Stimulated activated CD4-positive, alpha-beta T cell treated with anti-CD3 and anti-CD28 coated beads, Interleukin-4, amount 100 ng/mL, for 4 hours (primary cell): ENCODE measurements around the gene PTGER1.
A peak's percentile ranks its signal among the peaks of the same experiment; 100 is the strongest.
"Not testable (repeated sequence)": the region's sequence is repeated elsewhere in the genome, so short reads cannot be mapped to it uniquely, and the experiment has no call there.

Experiments used
- DNase-seq, 2 experiments: peaks; one replicate each; pipeline ENCODE4 v3.0.0-alpha.2; 2020

Gene PTGER1

DNA sequence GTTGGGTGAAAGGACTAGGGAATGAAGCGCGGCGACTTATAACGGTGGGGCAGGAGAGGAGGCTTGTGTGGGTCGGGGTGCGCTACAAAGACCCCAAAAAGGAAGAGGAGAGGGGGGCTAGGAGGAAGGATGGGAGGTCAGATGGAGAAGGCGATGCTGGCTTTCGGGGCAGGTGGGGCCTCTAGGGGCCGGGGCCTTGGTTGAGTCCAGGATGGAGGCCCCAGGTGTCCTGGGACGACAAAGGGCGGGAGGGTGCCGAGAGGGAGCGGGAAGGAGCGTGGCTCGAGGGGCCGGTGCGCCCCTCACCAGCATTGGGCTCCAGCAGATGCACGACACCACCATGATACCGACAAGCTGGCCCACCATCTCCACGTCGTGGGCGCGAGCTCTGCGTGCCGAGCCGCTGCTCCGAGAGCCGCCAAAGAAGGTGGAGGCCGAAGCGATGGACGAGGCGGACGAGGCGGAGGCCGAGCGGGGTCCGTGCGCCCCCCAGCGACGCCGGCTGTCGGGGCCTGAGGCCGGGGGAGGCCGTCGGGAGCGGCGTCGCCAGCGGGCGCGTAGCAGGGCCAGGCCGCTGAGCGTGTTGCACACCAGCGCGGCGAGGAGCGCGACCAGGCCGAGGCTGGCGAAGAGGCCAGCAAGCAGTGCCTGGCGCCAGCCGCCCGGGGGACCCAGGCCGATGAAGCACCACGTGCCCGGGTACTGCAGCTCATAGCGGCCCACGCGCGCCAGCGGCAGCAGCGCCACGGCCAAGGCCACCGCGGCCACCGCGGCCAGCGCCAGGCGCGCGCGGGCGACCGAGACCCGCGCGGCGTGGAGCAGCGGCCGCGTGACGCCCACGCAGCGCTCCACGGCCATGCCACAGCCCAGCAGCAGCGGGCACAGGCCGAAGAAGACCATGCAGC is 1.8 kb downstream of the PTGER1 start:
- no peak for DNase-seq

DNA sequence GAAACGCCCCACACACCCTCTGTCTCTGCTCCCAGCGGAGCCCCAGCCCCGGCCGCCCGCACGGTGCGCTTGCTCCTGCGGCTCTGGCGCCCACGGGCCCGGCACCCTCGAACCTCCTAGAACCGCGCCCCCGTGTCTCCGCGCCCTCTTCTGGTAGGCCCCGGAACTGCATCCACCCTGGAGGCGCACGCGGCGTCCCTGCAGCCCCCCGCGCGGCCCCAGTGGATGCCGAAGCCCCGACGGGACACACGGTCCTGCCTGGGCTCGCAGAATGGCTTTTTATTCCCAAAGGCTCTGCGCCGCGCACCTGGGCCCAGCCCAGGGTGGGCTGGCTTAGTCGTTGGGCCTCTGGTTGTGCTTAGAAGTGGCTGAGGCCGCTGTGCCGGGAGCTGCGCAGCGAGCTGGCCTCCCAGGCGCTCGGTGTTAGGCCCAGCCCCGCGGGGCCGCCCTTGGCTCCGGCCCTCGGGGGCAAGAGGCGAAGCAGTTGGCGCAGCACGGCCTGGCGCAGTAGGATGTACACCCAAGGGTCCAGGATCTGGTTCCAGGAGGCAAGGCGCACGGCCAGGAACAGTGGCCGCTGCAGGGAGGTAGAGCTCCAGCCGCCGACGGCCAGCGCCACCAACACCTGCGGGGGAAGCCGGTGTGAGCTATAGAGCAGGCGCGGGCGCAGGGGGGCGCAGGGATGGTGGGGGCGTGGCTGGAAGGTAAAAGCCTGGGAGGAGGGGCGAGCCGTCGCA is 2.8 kb downstream of the PTGER1 start:
- peak; percentile 81 to 90 for DNase-seq

DNA sequence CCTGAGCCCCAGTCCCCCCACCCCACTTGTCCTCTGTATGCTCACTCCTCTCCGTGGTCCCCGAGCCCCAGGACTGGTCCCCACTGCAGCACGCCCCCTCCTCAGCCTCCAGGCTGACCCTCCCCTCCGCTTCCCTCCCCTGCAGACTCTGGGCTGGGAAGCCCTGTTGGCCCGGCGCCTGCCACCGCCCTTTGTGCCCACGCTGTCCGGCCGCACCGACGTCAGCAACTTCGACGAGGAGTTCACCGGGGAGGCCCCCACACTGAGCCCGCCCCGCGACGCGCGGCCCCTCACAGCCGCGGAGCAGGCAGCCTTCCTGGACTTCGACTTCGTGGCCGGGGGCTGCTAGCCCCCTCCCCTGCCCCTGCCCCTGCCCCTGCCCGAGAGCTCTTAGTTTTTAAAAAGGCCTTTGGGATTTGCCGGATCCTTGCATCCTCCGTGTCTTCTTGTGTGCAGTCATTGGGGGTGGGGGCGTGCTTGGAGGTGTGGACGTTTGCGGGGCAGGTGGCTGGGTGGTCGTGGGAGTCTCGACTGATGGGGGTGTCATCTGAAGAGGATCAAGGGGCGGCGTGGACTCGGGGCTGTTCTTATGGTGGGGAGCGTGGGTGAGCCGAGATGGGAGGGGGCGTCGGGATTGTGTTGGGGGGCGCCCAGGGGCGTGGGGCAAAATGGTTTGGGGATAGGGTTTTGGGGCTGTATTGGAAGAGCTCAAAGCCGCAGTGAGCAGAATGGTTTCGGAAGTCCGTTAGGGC is 3.5 kb downstream of the PTGER1 start:
- no peak for DNase-seq

DNA sequence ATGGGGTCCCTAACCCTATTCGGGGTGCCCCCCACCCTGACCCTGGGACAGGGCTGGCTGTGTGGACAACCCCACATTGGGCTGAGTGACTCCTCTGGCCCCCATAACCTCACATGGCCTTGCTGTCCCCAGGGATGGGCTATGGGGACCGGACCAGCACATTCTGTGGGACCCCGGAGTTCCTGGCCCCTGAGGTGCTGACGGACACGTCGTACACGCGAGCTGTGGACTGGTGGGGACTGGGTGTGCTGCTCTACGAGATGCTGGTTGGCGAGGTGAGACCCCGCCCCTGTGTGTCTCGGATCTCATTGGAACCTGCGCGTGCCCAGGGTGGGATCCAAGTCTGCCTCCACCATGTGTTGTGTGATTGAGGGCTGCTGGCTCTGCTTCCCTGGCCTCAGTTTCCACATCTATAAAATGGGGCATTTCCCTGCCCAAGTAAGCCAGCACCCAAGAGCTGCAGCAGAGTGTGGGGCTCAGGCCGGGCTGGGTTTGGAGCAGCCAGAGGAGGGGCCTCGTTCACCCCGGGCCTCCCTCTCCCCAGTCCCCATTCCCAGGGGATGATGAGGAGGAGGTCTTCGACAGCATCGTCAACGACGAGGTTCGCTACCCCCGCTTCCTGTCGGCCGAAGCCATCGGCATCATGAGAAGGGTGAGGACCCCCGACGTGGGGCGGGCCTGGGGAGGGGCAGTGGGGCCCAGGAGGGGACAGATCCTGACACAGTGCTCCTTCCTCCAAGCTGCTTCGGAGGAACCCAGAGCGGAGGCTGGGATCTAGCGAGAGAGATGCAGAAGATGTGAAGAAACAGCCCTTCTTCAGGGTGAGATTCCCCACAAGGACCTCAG is 4.9 kb downstream of the PTGER1 start:
- no peak for DNase-seq

DNA sequence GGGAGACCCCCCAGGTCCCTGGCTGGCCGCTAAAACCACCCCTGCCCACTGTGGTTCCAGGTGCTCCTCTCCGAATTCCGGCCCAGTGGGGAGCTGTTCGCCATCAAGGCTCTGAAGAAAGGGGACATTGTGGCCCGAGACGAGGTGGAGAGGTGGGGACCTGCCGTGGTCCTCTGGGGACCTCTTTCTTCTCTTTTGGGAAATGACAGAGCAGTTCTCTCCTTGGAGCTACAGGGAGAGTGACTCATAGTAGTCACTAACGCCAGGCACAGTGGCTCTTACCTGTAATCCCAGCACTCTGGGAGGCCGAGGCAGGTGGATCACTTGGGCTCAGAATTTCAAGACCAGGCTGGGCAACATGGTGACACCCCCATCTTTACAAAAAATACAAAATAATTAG is 7.3 kb downstream of the PTGER1 start:
- no peak for DNase-seq

DNA sequence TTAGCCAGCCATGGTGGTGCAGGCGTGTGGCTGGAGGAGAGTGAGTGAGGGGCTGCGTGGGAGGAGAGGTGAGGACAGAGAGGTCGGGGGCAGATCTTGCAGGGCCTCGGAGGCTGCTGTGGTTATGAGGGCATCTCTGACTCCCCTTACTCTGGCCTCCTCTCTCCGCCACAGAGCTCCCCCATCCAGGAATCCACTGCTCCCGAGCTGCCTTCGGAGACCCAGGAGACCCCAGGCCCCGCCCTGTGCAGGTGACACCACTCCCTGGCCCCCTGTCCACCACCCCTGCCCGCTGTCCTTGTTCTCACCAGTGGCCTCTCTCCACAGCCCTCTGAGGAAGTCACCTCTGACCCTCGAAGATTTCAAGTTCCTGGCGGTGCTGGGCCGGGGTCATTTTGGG is 7.8 kb downstream of the PTGER1 start:
- no peak for DNase-seq

DNA sequence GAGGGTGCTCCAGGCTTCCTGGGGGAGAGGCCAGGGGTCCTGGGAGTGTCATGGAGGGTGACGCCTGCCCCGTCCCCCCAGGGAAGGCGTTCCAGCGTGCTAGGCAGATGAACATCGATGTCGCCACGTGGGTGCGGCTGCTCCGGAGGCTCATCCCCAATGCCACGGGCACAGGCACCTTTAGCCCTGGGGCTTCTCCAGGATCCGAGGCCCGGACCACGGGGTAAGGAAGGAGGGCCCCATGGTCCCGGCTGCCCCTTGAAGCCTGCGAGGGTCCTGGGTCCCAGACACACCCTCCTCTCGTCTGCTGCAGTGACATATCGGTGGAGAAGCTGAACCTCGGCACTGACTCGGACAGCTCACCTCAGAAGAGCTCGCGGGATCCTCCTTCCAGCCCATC is 11.4 kb downstream of the PTGER1 start:
- no peak for DNase-seq

DNA sequence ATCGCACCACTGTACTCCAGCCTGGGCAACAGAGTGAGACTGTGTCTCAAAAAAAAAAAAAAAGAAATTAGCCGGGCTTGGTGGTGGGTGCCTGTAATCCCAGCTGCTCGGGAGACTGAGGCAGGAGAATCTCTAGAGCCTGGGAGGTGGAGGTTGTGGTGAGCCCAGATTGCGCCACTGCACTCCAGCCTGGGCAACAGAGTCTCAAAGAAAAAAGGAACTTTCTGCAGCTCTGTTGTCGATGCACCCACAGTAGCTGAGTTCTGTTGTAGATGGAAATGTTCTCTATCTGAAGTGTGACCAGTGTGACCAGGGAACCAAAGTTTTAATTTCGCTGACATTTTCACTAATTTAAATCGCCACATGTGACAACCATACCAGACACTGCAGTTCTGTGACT is 12.8 kb downstream of the PTGER1 start:
- DNase-seq: not testable (repeated sequence)

DNA sequence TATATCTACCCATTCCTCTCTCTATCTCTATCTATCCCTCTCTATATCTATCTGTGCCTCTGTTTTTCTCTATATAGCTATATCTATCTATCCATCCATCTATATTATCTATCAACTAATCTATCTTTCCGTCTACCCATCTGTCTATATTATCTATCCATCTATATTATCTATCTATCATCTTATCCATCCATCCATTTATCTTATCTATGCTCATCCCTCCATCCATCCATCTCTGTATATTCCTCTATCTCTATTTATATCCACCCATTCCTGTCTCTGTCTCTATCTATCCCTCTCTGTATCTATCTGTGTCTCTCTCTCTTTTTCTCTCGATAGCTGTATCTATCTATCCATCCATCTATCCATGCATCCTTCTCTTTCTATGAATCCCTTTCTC is 14.2 kb downstream of the PTGER1 start:
- DNase-seq: no peak

DNA sequence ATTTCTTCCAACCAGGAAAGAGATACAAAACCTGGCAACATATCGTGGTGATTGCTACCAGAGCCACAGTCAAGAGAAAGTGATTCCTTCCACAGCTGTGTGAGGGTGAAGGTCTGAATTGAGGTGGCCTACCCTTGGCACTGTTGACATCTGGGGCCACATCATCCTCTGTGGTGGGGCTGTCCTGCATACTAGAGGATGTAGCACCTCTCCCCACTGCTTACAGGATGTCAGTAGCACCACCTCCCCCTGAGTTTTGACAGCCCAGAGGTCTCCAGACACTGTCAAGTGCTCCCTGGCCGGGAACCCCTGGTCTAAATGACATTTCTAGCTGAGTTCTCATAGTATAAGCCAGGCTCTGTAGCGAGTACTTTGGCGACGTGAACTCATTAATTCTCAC is 15.5 kb downstream of the PTGER1 start:
- DNase-seq: no peak

DNA sequence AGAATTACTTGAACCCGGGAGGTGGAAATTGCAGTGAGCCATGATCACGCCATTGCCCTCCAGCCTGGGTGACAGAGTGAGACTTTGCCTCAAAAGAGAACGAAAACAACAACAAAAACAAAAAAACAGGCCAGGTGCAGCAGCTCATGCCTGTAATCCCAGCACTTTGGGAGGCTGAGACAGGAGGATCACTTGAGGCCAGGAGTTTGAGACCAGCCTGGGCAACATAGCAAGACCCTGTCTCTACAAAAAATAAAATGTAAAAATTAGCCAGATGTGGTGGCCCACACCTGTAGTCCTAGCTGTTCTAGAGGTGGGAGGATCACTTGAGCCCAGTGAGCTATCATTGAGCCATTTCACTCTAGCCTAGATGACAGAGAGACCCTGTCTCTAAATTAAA is 22.9 kb downstream of the PTGER1 start:
- DNase-seq: not testable (repeated sequence)

DNA sequence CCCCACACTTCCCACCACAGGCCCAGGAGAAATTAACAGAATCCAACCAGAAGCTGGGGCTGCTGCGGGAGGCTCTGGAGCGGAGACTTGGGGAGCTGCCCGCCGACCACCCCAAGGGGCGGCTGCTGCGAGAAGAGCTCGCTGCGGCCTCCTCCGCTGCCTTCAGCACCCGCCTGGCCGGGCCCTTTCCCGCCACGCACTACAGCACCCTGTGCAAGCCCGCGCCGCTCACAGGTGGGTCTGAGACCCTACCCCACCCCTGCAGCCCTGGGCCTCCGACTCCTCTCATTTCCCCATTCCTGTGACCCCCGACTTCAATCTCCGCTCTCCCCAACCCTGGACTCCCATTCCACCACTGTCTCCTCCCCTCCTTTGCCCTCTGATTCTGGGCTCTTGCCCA is 24.3 kb downstream of the PTGER1 start:
- DNase-seq: no peak

DNA sequence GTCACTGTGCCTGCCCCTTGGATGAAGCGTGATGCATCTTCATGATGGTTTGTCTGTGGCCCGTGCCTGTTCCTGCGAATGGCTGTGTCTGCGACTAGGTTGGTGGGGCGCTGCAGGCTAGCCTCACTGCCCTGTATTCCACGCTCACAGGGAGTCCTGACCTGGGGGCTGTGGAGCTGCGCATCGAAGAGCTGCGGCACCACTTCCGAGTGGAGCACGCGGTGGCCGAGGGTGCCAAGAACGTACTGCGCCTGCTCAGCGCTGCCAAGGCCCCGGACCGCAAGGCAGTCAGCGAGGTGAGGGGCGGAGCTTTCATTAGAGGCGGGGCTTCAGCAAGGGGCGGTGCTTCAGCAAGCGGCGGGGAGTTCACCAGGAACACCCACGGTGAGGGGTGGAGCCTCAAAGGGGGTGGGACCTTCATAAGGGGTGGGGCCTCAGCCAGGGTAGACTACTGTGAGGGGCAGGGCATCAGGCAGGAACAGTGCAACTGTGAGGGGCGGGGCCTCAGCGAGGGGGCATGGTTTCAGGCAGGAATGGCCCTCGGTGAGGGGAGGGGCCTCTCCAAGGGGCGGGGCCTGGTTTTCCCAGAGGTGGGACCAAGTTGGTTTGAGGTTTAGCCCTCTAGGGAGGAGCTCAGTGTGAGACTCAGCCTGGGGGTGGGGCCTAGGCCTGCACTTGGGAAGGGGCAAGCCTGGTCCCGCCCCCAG is 24.8 kb downstream of the PTGER1 start:
- DNase-seq: peak; percentile 42 to 56

DNA sequence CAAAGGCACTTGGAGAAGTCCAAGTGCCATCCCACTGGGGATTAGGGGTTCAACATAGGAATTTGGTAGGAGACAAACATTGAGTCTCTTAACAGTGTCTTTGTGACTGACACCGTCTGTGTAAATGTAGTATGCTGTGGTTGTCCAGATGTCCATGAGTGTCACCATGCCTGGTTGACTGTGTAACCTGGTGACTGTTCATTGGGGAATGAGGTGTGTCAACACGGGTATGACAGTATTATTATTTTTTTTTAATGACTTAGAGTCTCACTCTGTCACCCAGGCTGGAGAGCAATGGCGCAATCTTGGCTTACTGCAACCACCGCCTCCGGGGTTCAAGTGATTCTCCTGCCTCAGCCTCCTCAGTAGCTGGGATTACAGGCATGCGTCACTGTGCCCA is 25.8 kb downstream of the PTGER1 start:
- DNase-seq: no peak

DNA sequence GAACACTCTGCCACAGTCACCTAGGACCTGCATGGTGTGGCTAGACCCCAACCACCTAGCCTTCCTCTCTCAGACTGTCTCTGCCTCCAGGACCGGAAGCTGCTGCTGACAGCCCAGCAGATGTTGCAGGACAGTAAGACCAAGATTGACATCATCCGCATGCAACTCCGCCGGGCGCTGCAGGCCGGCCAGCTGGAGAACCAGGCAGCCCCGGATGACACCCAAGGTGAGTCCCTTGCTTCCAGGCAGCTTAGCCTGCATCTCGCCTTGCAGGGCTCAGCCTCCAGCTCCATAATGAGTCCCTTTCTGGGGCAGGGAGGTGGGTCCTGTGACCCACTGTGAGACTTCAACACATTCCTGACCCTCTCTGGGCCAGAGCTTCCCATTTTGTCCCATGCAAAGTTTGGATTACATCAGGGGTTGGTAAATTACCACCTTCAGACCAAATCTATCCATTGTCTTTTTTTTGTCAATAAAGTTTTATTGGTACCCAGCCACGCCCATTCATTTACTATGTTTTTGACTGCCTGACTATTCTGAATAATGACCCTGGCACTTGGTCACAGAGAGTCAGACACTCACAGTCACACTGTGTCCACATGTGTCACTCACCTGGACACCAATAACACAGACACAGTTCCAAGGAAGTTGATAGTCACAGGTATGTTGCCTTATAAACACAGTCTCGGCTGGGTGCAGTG is 28.7 kb downstream of the PTGER1 start:
- DNase-seq: no peak

DNA sequence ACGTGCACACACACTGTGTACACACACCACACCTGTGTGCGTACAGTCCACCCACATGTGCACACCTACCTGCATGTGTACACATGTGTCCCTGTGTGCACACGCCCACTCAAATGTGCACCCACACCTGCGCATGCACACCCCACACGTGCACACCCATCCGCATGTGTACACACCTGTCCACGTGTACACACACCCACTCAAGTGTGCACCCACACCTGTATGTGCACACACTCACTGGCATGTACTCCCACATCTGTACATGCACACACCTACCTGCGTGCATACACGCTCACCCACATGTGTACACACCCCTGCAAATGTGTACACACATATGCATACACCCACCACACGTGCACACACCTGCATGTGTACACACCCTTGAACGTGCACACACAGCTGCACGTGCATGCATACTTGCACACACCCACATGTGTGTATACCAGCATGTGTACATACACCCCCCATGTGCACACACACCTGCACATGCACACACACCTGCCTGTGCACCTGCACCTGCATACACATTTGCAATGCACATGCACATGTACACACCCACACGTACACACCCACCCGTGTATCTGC is 31.4 kb downstream of the PTGER1 start:
- no peak for DNase-seq

DNA sequence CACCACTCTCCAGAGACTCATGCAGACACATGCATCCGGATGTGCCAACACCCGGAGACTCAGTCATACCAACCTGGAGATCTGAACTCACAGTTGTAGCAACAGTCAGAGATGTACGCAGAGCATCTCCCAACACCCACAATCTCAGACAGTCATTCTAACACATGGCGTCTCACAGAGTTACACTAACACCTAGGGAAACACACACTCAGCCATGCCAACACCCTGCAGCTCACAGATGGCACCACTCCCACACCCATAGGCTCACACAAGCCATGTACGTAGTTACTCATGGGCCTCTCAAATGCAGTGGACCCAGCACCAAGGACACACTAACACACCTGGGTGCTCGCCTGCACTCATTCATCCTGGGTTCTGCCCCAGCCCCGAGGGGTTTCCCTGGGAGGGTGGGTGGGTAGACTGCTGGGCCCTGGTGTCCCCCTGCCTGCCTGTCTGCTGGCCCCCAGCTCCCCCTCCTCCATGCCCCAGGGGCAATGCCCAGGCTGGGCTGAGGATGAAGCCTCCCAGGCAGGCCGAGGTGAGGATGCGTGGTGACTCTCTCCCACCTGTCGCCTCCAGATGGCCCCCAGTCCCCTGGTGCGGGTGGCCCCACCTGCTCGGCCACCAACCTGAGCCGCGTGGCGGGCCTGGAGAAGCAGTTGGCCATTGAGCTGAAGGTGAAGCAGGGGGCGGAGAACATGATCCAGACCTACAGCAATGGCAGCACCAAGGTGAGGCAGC is 32.1 kb downstream of the PTGER1 start:
- DNase-seq: no peak

DNA sequence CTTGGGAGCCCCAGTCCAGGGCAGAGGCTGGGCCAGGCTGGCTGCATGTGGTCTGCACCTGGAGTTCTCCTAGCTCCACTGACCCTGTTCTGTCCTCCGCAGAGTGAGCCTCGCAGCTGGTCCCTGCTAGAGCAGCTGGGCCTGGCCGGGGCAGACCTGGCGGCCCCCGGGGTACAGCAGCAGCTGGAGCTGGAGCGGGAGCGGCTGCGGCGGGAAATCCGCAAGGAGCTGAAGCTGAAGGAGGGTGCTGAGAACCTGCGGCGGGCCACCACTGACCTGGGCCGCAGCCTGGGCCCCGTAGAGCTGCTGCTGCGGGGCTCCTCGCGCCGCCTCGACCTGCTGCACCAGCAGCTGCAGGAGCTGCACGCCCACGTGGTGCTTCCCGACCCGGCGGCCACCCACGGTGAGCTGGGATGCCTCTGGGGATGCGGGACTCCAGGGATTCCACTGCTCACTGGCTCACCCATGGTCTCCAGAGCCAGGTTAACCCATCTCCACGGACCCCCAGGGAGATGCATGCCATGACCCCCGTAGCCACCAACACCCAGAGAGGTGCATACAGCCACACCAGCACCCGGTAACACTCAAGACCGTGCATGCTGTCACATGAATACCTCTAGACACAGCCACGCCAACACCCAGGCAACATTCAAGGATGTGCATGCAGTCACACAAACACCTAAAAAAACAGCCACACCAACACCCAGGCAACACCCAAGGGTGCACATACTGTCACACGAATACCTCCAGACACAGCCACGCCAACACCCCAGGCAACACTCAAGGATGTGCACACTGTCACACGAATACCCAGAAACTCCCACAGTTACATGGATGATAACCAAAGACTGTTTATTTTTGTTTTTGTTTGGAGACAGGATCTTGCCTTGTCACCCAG is 33.9 kb downstream of the PTGER1 start:
- no peak for DNase-seq

DNA sequence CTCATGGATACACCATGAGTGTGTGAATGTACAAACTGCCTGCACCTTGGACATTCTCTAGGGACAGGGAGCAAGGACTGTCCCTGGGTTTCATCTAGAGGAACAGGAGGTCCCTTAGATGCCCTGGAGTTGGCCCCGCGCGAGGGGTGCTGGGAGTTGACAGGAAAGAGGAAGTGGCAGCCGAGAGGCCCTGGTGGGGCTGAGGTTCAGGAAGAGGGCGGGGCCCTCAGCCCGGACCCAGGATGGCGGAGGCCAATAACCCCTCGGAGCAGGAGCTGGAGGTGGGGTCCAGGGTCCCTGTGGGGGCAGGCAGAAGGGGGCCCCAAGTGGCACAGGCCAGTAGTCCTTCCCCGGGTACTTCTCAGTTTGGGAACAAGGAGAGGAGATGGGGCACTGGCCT is 35.1 kb downstream of the PTGER1 start:
- peak; percentile 69 to 74 for DNase-seq
